ENCODE data around the gene EIPR1. TPM values are rescaled to one million over a fixed set of nuclear protein-coding genes. Genes with fewer than 3 reads are reported as not detected.

The EIPR1 gene
- total RNA-seq, 4 donors from 2014 or later = 24.9 to 46.2 (median 36.3) TPM

DNA sequence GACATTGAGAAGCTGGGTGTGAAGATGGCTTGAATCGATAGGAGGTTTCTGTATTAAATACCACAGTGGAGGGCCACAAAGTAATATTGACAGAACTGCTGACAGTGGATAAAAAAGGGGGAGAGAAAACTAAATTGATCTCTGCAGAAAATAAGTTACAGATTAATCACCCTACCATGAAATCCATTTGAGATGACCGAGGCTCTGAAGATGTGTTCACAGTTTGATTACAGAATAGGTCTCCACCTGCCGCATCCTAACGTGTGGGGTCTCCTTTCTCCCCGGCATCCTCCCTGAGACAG, 165.6 kb downstream of the EIPR1 start:
- Histone ChIP-seq H3K9me3 (no peaks in the 10 kb centered on the region), H3K4me1 (no peaks in the 10 kb centered on the region), H3K4me3 (no peak overlapping the region), H3K36me3 (peaks cover 0 to 43% (median 0%) of the 10 kb centered on the region in 3 donors), H3K27ac (no peak overlapping the region), H3K27me3 (no peaks in the 10 kb centered on the region)
- no peak for DNase-seq (ENCODE audit: low spot score in 2 of 2)
- no peak for TF ChIP-seq EP300 (IDR thresholded peaks at IDR 0.05)
- TF ChIP-seq, protein P1, sequence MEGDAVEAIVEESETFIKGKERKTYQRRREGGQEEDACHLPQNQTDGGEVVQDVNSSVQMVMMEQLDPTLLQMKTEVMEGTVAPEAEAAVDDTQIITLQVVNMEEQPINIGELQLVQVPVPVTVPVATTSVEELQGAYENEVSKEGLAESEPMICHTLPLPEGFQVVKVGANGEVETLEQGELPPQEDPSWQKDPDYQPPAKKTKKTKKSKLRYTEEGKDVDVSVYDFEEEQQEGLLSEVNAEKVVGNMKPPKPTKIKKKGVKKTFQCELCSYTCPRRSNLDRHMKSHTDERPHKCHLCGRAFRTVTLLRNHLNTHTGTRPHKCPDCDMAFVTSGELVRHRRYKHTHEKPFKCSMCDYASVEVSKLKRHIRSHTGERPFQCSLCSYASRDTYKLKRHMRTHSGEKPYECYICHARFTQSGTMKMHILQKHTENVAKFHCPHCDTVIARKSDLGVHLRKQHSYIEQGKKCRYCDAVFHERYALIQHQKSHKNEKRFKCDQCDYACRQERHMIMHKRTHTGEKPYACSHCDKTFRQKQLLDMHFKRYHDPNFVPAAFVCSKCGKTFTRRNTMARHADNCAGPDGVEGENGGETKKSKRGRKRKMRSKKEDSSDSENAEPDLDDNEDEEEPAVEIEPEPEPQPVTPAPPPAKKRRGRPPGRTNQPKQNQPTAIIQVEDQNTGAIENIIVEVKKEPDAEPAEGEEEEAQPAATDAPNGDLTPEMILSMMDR (IDR thresholded peaks at IDR 0.05) = no peak
- no peak for TF ChIP-seq POLR2A (IDR thresholded peaks at IDR 0.05)
- 92 to 95% methylated on average over 5 of the region's 5 CpGs for WGBS, 2 donors

DNA sequence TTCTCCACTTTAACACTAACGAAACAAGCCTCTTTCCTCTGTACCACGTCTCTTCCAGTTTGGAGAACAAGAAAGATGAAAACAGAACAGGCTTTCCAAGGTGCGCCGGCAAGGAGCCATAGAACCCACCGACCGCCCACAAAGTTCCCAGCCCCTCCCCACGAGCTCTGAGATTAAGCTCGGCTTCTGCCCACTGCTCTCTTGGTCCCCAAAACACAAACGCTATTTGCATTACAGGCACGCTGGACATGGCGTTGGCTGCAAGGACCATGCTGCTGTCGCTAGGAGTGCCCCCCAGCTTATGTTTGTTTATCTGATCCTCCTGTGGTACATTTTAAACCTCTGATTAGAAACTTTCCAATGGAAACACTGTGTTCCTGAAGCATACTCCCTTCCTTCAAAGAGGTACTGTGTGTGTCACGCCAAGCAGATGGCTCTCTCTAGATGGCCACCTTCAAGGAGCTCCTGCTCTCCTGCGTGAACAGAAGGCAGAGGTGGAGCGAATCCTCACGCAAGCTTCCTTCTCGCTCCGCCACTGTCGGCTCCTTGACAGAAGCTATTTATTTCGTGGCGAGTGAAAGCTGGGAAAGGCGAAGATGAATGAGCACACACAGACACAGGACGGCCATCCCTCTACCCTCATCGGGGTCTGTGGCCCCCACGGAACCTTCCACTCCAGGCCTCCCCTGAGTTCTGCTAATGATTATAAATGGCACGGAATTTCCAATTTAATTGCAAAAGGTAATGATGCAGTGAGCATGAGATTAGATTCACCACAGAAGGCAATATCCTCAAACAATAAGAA, 166.2 kb downstream of the EIPR1 start:
- no peak for TF ChIP-seq POLR2A (IDR thresholded peaks at IDR 0.05)
- TF ChIP-seq EP300 (IDR thresholded peaks at IDR 0.05) = no peak
- TF ChIP-seq, protein P1 (IDR thresholded peaks at IDR 0.05) = no peak
- Histone ChIP-seq H3K27ac (no peak overlapping the region), H3K4me3 (no peak overlapping the region), H3K27me3 (no peaks in the 10 kb centered on the region), H3K36me3 (peaks cover 0 to 43% (median 0%) of the 10 kb centered on the region in 3 donors), H3K9me3 (no peaks in the 10 kb centered on the region), H3K4me1 (no peaks in the 10 kb centered on the region)
- 88% methylated on average over 26 of the region's 26 CpGs for WGBS, 2 donors
- DNase-seq (ENCODE audit: low spot score in 2 of 2) = no peak

DNA sequence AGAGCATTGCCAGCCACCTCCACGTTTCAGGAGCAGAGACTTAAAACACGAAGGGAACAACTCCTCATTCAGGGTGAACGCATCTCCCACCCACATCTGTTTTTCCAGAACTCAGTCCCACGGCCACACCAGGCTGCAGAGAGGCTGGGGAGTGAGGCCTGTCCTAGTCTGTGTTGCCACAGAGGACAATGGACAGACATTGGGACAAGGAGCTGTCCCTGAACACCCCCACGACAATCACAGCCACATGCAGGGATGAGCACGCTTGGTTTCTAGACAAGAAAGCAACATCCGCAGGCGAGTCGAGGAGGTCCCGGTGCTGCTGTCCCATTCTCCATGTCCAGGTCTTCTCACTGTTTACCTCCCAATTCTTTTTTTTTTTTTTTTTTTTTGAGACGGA, 167.4 kb downstream of the EIPR1 start:
- no peak overlapping the region for H3K27ac ChIP-seq
- WGBS, 2 donors = 78 to 79% methylated on average over 11 of the region's 11 CpGs
- no peaks in the 10 kb centered on the region for H3K27me3 ChIP-seq
- peaks cover 0 to 55% (median 0%) of the 10 kb centered on the region in 3 donors for H3K36me3 ChIP-seq
- TF ChIP-seq EP300 (IDR thresholded peaks at IDR 0.05) = no peak
- TF ChIP-seq, protein P1 (IDR thresholded peaks at IDR 0.05) = no peak
- no peak for TF ChIP-seq POLR2A (IDR thresholded peaks at IDR 0.05)
- no peak for DNase-seq (ENCODE audit: low spot score in 2 of 2)
- H3K9me3 ChIP-seq = peaks cover 0 to 3% (median 0%) of the 10 kb centered on the region in 4 donors
- no peak overlapping the region for H3K4me3 ChIP-seq
- H3K4me1 ChIP-seq = no peaks in the 10 kb centered on the region

DNA sequence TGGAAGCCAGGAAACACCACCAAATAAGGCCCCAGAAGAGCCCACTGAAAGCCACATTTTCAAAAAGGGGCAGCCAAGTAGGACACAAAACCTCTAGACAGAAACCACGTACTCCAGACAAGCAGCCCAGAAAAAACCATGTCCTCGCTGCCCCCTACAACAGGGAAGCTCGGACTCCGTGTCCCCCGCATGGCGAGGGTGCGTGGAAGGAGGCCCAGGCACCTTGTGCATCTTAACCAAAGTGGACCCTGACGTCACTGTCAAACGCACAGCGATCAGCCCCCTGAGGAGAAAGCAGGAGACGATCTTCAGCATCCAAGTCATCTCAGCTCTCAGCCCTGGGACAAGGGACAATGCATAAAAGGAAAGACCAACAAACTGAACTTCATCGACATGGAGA, 168.4 kb downstream of the EIPR1 start:
- Histone ChIP-seq H3K27ac (no peak overlapping the region), H3K9me3 (peaks cover 0 to 4% (median 0%) of the 10 kb centered on the region in 4 donors), H3K4me1 (no peaks in the 10 kb centered on the region), H3K27me3 (no peaks in the 10 kb centered on the region), H3K4me3 (no peak overlapping the region), H3K36me3 (peaks cover 0 to 62% (median 0%) of the 10 kb centered on the region in 3 donors)
- DNase-seq (ENCODE audit: low spot score in 2 of 2) = no peak
- TF ChIP-seq EP300 (IDR thresholded peaks at IDR 0.05) (no peak), POLR2A (IDR thresholded peaks at IDR 0.05) (no peak)
- TF ChIP-seq, protein P1 (IDR thresholded peaks at IDR 0.05) = no peak
- whole genome bisulfite sequencing, 2 donors = 93 to 94% methylated on average over 12 of the region's 12 CpGs

DNA sequence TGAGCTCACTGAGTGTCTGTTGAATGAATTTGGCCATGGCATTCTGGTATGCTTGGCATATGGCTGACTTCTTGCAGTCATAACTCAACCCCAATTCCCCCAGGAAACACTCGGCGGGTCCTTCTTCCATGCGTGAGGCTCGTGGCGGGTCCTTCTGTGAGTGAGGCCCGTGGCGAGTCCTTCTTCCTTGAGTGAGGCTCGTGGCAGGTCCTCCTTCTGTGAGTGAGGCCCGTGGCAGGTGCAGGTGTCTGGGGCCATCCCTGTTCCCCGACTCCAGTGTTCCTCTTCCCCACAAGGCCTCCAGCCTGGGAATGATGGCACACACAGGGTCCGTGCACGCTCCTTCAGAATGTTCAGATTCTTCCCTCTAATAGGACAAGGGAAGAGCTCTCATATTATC, 169.0 kb downstream of the EIPR1 start:
- TF ChIP-seq EP300 (IDR thresholded peaks at IDR 0.05) (no peak), POLR2A (IDR thresholded peaks at IDR 0.05) (no peak)
- TF ChIP-seq, protein P1 (IDR thresholded peaks at IDR 0.05) = no peak
- Histone ChIP-seq H3K27ac (no peak overlapping the region), H3K9me3 (peaks cover 0 to 4% (median 0%) of the 10 kb centered on the region in 4 donors), H3K4me1 (no peaks in the 10 kb centered on the region), H3K27me3 (no peaks in the 10 kb centered on the region), H3K4me3 (no peak overlapping the region), H3K36me3 (peaks cover 0 to 69% (median 0%) of the 10 kb centered on the region in 3 donors)
- 92 to 95% methylated on average over 12 of the region's 12 CpGs for WGBS, 2 donors
- DNase-seq (ENCODE audit: low spot score in 2 of 2) = no peak
